HG03135 (cell line): ENCODE data around the gene NPSR1.
"Not testable (repeated sequence)": the region's sequence is repeated elsewhere in the genome, so short reads cannot be mapped to it uniquely, and the experiment has no call there.

Experiments
- ATAC-seq: cut with Tn5 transposase; IDR thresholded peaks from one replicate; pipeline ENCODE4 v1.9.1; 2021; ENCODE audit warnings: mild to moderate bottlenecking, moderate library complexity; ENCODE audit not compliant: unreplicated experiment

Gene NPSR1

GRCh38 chr7:34831436-34831835 lies 173.4 kb downstream of the NPSR1 start:
- no peak for ATAC-seq

DNA sequence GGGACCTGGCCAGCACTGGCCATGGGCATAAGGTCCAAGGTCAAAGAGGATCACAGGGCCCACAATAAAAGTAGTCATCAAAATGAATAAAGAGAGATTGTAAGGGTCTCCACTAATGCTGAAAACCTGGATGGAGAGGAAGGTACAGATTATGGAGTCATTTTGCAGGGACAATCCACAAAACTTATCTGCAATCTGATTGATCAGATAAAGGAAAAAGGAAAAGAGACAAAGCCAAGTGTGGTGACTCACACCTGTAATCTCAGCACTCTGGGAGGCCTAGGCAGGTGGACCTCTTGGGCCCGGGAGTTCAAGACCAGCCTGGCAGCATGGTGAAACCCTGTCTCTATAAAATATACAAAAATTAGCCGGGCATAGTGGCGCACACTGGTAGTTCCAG lies 174.0 kb downstream of the NPSR1 start:
- no peak for ATAC-seq

DNA sequence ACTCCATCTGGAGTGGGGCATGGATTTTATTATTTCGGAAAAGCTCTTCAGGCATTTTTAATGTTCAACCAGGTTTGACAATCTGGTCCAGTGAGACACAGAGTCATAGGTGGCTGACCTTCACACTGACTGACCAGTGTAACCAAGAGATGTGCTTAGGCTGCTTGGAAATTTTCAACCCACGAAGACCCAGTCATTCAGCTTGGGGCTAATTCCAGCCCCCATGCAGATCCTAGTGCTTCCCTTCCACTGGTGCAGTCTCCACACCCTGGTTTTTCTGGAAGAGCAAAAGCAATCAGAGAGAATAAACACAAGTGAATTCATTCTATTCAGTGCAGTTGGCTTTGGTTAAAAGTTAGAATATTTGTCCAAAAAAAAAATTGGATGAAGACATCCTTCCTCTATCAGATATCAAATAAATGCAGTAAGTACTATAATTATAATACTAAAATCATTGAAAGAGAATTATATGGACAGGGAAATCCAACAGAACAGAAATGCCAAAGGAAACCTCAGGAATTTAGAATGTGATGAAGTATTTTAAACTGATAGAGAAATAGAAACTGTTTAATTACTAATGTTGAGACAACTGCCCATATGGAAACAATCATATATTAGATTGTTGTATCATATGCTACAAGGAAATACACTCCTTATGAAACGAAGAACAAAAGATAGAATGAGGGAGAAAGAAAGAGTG lies 178.0 kb downstream of the NPSR1 start:
- no peak for ATAC-seq

GRCh38 chr7:34837316-34837715 lies 179.3 kb downstream of the NPSR1 start:
- ATAC-seq: no peak

DNA sequence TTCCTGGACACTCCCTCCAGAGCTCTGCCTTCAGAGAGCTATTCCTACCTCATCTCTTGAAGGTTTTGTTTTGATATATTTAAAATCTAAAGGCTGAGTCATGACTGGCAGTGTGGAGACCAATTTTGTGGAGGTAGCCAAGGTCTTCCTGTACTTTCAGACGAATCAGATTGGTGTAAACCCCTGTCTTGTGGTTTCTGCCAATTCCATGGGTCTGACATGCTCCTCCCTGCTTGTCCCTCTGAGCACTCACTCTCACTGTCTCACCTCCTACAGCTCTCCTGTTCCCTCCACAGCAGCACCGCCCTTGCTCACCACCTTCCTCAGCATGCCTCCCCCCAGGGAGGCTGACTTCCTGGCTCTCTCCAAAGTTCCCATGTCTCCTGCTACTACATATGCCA lies 179.8 kb downstream of the NPSR1 start:
- no peak for ATAC-seq

GRCh38 chr7:34838329-34838728 lies 180.3 kb downstream of the NPSR1 start:
- ATAC-seq: no peak

DNA sequence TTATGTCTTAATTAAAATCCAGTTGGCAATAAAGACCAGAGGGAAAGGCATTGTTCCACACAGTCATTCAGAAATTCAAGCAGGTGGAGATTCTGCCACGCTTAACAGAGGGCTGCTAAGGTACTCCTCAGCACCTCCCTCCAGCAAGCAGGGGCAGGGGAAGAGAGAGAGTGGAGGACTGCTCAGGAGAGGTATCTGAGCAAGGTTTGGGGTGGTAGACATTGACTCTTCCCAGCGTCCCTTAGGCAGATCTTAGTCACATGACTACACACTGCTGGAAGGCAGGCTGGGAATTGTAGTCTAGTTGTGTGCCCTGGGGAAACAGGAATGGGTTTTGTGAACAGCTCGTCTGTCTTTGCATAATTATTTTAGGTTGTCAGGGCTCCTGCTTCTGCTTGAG lies 181.6 kb downstream of the NPSR1 start:
- no peak for ATAC-seq

- ATAC-seq: no peak
Observed at GRCh38 chr7:34840176-34840785, 182.3 kb downstream of the NPSR1 start.

GRCh38 chr7:34841326-34841725 lies 183.3 kb downstream of the NPSR1 start:
- no peak for ATAC-seq

- ATAC-seq: no peak
Observed at GRCh38 chr7:34842782-34843181, 184.8 kb downstream of the NPSR1 start.

GRCh38 chr7:34844406-34844805 lies 186.4 kb downstream of the NPSR1 start:
- no peak for ATAC-seq

DNA sequence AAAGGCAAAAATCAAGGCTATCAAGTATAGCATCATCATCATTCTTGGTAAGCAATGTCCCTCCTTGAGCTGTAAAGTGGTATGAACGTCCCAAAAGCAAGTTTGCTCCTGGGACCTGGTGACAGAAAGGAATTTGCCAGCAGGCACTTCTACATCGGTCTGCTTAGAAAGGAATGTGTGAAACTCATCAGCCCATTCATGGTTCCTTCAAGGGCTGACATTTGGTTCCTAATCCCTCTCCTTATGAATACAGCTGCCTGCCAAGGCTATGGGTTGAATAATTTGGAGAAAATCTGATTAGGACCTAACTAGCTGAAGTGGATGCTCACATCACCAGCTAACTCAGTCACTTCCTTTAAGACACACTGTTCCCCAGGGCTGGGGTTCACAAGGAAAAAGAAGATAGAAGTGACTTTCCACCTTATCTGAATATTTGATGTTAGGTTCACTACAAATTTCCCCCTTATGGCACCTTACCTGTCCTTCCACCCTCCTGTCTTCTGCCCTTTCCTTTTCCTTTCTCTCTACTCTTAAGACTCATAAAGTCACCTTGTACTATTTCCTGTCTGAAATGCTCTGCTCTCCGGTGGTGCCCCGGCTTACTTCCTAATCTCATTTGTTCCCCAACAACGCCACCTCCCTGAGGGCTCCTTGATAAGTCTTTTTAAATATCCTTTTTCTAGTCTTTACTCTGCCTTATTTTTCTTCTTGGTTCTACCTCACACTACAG lies 187.1 kb downstream of the NPSR1 start:
- no peak for ATAC-seq

DNA sequence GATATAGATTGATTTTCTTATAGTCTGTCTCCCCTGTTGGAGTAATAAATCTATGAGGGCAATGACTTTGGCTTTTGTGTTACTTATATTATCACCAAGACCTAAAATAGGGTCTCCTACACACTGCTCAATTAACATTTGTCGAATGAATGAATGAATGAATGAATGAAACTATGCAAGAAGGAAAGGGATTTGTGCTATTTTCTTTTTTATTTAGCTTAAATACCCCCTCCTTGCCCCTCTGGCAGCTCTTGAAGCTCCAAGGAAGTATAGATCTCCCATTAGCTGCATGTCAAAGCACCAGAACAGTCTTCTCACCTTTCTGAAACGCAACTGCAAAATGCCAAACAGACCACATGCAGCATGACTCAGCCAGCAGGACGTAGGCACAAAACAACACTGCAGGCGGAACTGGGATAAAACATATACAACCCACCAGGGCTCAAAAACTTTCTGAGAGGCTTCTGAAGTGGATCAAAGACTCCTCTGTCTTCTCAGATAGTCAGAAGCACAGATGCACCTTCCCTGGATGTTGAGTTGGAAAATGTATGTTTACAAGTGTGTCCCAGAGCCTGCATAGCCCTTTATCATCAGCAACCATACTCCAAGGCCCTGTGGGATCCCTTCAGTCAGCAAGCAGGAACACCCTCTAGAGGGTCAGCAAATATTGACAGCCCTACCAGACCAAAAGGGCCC lies 187.8 kb downstream of the NPSR1 start:
- no peak for ATAC-seq

DNA sequence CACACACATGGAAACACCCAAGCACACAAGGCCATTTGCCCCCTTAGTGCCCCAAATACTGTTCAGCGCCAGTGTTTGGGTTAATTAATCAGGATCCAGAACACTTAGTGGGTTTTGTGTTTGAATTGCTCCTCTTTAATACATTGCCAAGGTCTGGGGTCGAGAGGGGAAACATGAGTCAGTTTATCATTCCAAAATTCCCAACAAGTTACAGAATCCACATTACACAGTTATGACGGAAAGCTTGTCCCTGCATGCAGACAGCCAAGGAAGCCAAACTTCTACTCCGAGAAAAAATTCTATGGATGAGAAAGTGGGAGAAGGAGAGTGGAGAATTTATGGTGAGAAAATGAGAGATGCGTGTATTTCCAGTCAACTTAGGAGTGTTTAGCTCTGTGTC lies 189.0 kb downstream of the NPSR1 start:
- ATAC-seq: no peak

GRCh38 chr7:34848670-34849069 lies 190.7 kb downstream of the NPSR1 start:
- no peak for ATAC-seq

DNA sequence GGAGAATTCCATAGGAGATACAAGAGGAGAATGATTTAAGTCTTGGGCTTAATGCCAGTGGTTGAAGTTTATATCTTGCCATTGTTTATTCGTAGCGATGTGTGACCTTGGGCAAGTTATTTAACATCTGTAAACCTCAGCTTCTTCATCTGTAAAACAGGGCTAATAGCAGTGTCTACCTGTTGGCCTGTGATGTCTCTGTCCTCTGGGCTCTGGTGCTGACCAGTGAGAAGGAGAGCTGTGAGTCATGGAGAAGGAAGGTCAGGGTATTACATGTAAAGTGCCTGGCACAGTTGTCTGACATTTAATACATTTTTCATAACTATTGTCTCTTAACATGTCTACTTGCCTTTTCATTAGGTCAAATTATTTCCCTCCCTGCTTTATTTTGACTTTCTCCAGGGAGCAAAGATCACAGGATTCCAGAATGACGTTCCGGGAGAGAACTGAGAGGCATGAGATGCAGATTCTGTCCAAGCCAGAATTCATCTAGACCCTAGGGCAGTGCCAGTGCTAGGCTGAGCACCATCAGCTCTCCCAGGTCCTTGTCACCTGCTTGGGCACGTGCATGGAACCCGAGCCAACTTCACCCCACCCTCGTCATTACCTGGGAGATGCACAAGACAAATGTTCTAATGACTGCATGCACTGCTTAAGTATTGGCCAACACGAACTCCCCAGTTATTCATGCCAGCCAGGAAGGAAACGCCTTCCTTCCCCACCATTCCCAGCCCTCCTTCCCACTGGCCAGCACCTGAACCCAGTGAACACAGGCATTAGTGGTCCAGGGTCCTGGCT lies 191.3 kb downstream of the NPSR1 start:
- ATAC-seq: no peak

GRCh38 chr7:34849986-34850385 lies 192.0 kb downstream of the NPSR1 start:
- no peak for ATAC-seq

GRCh38 chr7:34850681-34851080 lies 192.7 kb downstream of the NPSR1 start:
- no peak for ATAC-seq

GRCh38 chr7:34851431-34851830 lies 193.4 kb downstream of the NPSR1 start:
- no peak for ATAC-seq

- ATAC-seq: not testable (repeated sequence)
Observed at GRCh38 chr7:34858444-34858843, 200.4 kb downstream of the NPSR1 start.

- ATAC-seq: not testable (repeated sequence)
Observed at GRCh38 chr7:34859281-34859680, 201.3 kb downstream of the NPSR1 start.
